ENCODE results near the gene TAPT1. TPM values are rescaled to one million over a fixed set of nuclear protein-coding genes. Genes with fewer than 3 reads are reported as not detected.

Gene TAPT1
- total RNA-seq, 1 experiment from 2014 or later, result 48.6 TPM

- no peak overlapping the region for H3K4me3 ChIP-seq (ENCODE audit: low read depth, low read length, poor library complexity, severe bottlenecking)
- no peaks in the 10 kb centered on the region for H3K4me1 ChIP-seq (ENCODE audit: insufficient read depth, low read length, poor library complexity, severe bottlenecking)
- H3K36me3 ChIP-seq (ENCODE audit: insufficient read depth, low read length, poor library complexity, severe bottlenecking), result no peaks in the 10 kb centered on the region
- POLR2A ChIA-PET (ENCODE audit: low non-redundant PET), result no interaction called here
- no TSS peak for BruUV-seq (replicated peaks)
- no peak for DNase-seq (ENCODE audit: low spot score)
- TF ChIP-seq CTCF (conservative IDR thresholded peaks at IDR 0.05; ENCODE audit: low read depth, low read length) (no peak), EZH2 (IDR thresholded peaks at IDR 0.05; ENCODE audit: borderline replicate concordance, low read depth, low read length, poor library complexity, severe bottlenecking) (no peak)
- no peaks in the 10 kb centered on the region for H3K9me3 ChIP-seq (ENCODE audit: low read depth, low read length, poor library complexity, severe bottlenecking)
- H3K27me3 ChIP-seq (replicated peaks; ENCODE audit: insufficient read depth, low read depth, low read length, poor library complexity), result no peaks in the 10 kb centered on the region
- H3K27ac ChIP-seq (ENCODE audit: low read depth, low read length, poor library complexity, severe bottlenecking), result no peak overlapping the region
- CTCF ChIA-PET, result no interaction called here
- intact Hi-C loops (cut with micrococcal nuclease; ENCODE audit: unreplicated experiment), result no loop called here
Measured at GRCh38 chr4:16245241-16245640, 19.0 kb upstream of the TAPT1 start.

DNA sequence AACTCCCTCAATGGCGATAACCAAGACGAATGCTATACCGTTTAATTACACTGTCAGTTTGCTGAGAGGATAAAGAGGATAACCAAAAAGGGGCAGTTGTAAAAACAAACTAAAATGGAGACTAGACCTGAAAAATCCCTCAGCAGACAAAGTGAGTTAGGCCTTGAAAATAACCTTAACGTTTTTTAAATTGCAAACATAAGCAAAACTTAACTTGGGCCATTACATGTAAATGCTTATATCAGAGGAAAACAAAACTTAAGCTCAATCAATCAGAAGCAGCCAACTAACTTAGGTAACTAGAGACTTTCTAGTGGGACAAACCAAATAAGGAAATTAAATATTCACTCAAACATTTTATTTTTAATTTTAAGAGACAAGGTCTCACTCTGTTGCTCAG is 17.0 kb upstream of the TAPT1 start:
- TF ChIP-seq EZH2 (IDR thresholded peaks at IDR 0.05; ENCODE audit: borderline replicate concordance, low read depth, low read length, poor library complexity, severe bottlenecking) (no peak), CTCF (conservative IDR thresholded peaks at IDR 0.05; ENCODE audit: low read depth, low read length) (no peak)
- POLR2A ChIA-PET (ENCODE audit: low non-redundant PET), result no interaction called here
- no TSS peak for BruUV-seq (replicated peaks)

DNA sequence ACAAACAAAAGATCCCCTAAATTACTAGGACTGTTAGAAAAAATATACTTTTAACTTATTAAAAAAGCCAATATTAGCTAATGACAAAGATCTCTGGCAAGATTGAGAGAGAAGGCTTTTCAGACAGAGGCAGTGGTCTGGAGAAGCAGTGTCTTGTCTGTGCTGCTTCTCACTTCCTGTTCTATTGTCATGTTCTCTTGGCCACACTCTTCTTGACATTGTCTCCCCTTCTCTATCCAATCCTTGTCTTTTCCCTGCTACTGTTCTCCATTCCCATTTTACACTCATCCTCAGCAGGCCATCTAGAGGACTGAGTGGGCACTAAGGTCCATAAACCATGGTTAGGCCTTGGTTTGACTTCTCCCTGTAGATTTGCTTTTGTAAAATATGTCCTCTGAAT is 14.0 kb upstream of the TAPT1 start:
- Histone ChIP-seq H3K27me3 (replicated peaks; ENCODE audit: insufficient read depth, low read depth, low read length, poor library complexity) (no peaks in the 10 kb centered on the region), H3K4me3 (ENCODE audit: low read depth, low read length, poor library complexity, severe bottlenecking) (no peak overlapping the region), H3K36me3 (ENCODE audit: insufficient read depth, low read length, poor library complexity, severe bottlenecking) (no peaks in the 10 kb centered on the region), H3K9me3 (ENCODE audit: low read depth, low read length, poor library complexity, severe bottlenecking) (no peaks in the 10 kb centered on the region), H3K27ac (ENCODE audit: low read depth, low read length, poor library complexity, severe bottlenecking) (no peak overlapping the region), H3K4me1 (ENCODE audit: insufficient read depth, low read length, poor library complexity, severe bottlenecking) (peaks cover 5% of the 10 kb centered on the region)
- POLR2A ChIA-PET (ENCODE audit: low non-redundant PET), result no interaction called here
- BruUV-seq (replicated peaks), result no TSS peak
- TF ChIP-seq EZH2 (IDR thresholded peaks at IDR 0.05; ENCODE audit: borderline replicate concordance, low read depth, low read length, poor library complexity, severe bottlenecking) (no peak), CTCF (conservative IDR thresholded peaks at IDR 0.05; ENCODE audit: low read depth, low read length) (no peak)
- no peak for DNase-seq (ENCODE audit: low spot score)
- intact Hi-C loops (cut with micrococcal nuclease; ENCODE audit: unreplicated experiment), result no loop called here
- CTCF ChIA-PET, result no interaction called here

More for the DNA sequence above, 17.0 kb upstream of the TAPT1 start:
- no peaks in the 10 kb centered on the region for H3K36me3 ChIP-seq (ENCODE audit: insufficient read depth, low read length, poor library complexity, severe bottlenecking)
- H3K27ac ChIP-seq (ENCODE audit: low read depth, low read length, poor library complexity, severe bottlenecking), result no peak overlapping the region
- no peaks in the 10 kb centered on the region for H3K9me3 ChIP-seq (ENCODE audit: low read depth, low read length, poor library complexity, severe bottlenecking)
- CTCF ChIA-PET, result no interaction called here
- intact Hi-C loops (cut with micrococcal nuclease; ENCODE audit: unreplicated experiment), result no loop called here
- H3K4me1 ChIP-seq (ENCODE audit: insufficient read depth, low read length, poor library complexity, severe bottlenecking), result no peaks in the 10 kb centered on the region
- DNase-seq (ENCODE audit: low spot score), result no peak
- no peak overlapping the region for H3K4me3 ChIP-seq (ENCODE audit: low read depth, low read length, poor library complexity, severe bottlenecking)
- H3K27me3 ChIP-seq (replicated peaks; ENCODE audit: insufficient read depth, low read depth, low read length, poor library complexity), result no peaks in the 10 kb centered on the region

Measured in A673 (cell line).